HepG2 (cell line): ENCODE results near the gene ZWILCH. TPM values are rescaled to one million over a fixed set of nuclear protein-coding genes. Genes with fewer than 3 reads are reported as not detected.
A peak's percentile ranks its signal among the peaks of the same experiment; 100 is the strongest.

Experiments
- ATF7-NPFF ChIP-seq: sonication (generic); formaldehyde crosslinking; IDR thresholded peaks from 2 replicates; pipeline ENCODE4 v1.8.1; 2023; ENCODE audit warnings: mild to moderate bottlenecking, low read depth, missing genetic modification reagents, moderate library complexity
- BRF2 ChIP-seq: sonication (generic); formaldehyde crosslinking; IDR thresholded peaks from 2 replicates; pipeline ENCODE4 v1.8.1; 2022; ENCODE audit warnings: mild to moderate bottlenecking, missing genetic modification reagents
- IKZF5 ChIP-seq: IDR thresholded peaks from 2 replicates; pipeline ENCODE4 v1.6.1; 2018; ENCODE audit warnings: missing genetic modification reagents, mild to moderate bottlenecking, missing compliant biosample characterization
- NR2F6 ChIP-seq, 2 experiments: IDR thresholded peaks; 2 replicates each; pipeline ENCODE4 v1.6.1; 2016; ENCODE audit warnings: antibody characterized with exemption in 1 of 2, mild to moderate bottlenecking in 1 of 2
- PHF20 ChIP-seq: sonication (generic); formaldehyde crosslinking; IDR thresholded peaks from 2 replicates; pipeline ENCODE4 v1.5.0; 2020; ENCODE audit warnings: mild to moderate bottlenecking, missing genetic modification reagents
- RXRB ChIP-seq: IDR thresholded peaks from 2 replicates; pipeline ENCODE4 v1.6.1; 2016; ENCODE audit warnings: borderline replicate concordance, missing genetic modification reagents, missing compliant biosample characterization
- SMAD1 ChIP-seq: sonication (generic); formaldehyde crosslinking; IDR thresholded peaks from 2 replicates; pipeline ENCODE4 v1.4.0; 2020; ENCODE audit warnings: missing genetic modification reagents, low read depth, mild to moderate bottlenecking, borderline replicate concordance
- SMYD3 ChIP-seq: sonication (generic); formaldehyde crosslinking; IDR thresholded peaks from 2 replicates; pipeline ENCODE4 v1.8.1; 2023; ENCODE audit warnings: mild to moderate bottlenecking, missing genetic modification reagents
- STAT6 ChIP-seq: sonication (generic); formaldehyde crosslinking; IDR thresholded peaks from 2 replicates; pipeline ENCODE4 v1.4.0; 2020; ENCODE audit warnings: missing genetic modification reagents, mild to moderate bottlenecking, borderline replicate concordance
- TFAP4 ChIP-seq: sonication (generic); IDR thresholded peaks from 2 replicates; pipeline ENCODE4 v1.6.1; 2016; ENCODE audit warnings: low read depth, borderline replicate concordance
- ZNF142 ChIP-seq: sonication (generic); formaldehyde crosslinking; IDR thresholded peaks from 2 replicates; pipeline ENCODE4 v1.4.0; 2020; ENCODE audit warnings: missing genetic modification reagents
- ZNF160 ChIP-seq: sonication (generic); formaldehyde crosslinking; IDR thresholded peaks from 2 replicates; pipeline ENCODE4 v1.8.0; 2022; ENCODE audit warnings: mild to moderate bottlenecking, inconsistent platforms, missing genetic modification reagents
- ZNF17 ChIP-seq: sonication (generic); formaldehyde crosslinking; IDR thresholded peaks from 2 replicates; pipeline ENCODE4 v1.5.0; 2020; ENCODE audit warnings: mild to moderate bottlenecking, missing genetic modification reagents
- ZNF558 ChIP-seq: sonication (generic); formaldehyde crosslinking; IDR thresholded peaks from 2 replicates; pipeline ENCODE4 v1.9.0; 2022; ENCODE audit warnings: mild to moderate bottlenecking, missing genetic modification reagents, borderline replicate concordance
- polyA plus RNA-seq, 8 experiments: library from polyadenylated mRNA; depleted of rRNA in 3 of 8; stranded (reverse) in 7 of 8; unstranded in 1 of 8; fragments of >200 nt; fragmentation: Illumina TruSeq in 4 of 8; extraction: Trizol in 4 of 8; gene quantifications; 2 replicates each; pipeline versions ENCODE4 v1.2.1 to v1.2.3, GENCODE V29; 2011 to 2016; ENCODE audit warnings: low read depth in 4 of 8, missing spikeins in 1 of 8, mixed read lengths in 1 of 8; ENCODE audit not compliant: insufficient read depth in 1 of 8
- total RNA-seq, 5 experiments: library from RNA; depleted of rRNA; stranded (reverse); fragments of >200 nt; fragmentation: Illumina TruSeq; extraction: Trizol; gene quantifications; 2 replicates each; pipeline ENCODE4 v1.2.3, GENCODE V29; 2016; ENCODE audit warnings: low read depth in 1 of 5

The ZWILCH gene
- total and polyA plus RNA-seq, 2 of the 13 experiments (the other 11 are each of a cell fraction or from before 2014, with no cell fraction given): 9.5 to 27.8 TPM

GRCh38 chr15:66504563-66505429, at the start of gene ZWILCH, which contains the start of gene RPL4 (continued):
- peak; percentile 32; the same call in 1 of the 2 replicates for TF ChIP-seq SMYD3
- 0 out of 2 replicates have a peak, but pooled peaks have one; percentile 18 for TF ChIP-seq ATF7-NPFF (CRISPR knock-in tag)
- TF ChIP-seq ZNF142 (CRISPR knock-in tag): peak; percentile 48; the same call in 1 of the 2 replicates
- no peak for TF ChIP-seq BRF2 (CRISPR knock-in tag)
- no peak for TF ChIP-seq SMAD1 (CRISPR knock-in tag)
- peak; percentile 25; the same call in 1 of the 2 replicates for TF ChIP-seq RXRB (CRISPR knock-in tag)
- TF ChIP-seq IKZF5 (CRISPR knock-in tag): peak; percentile 30
- no peak for TF ChIP-seq TFAP4
- TF ChIP-seq PHF20 (CRISPR knock-in tag): peak; percentile 77
- TF ChIP-seq NR2F6 (IDR thresholded peaks at IDR 0.05): peak; percentile 33; the same call in 1 of the 2 replicates
- TF ChIP-seq NR2F6 (CRISPR knock-in tag; IDR thresholded peaks at IDR 0.05): peak; percentile 43; the same call in 1 of the 2 replicates
- peak; percentile 61; the same call in 1 of the 2 replicates for TF ChIP-seq ZNF17 (CRISPR knock-in tag)
- 0 out of 2 replicates have a peak, but pooled peaks have one; percentile 40 for TF ChIP-seq ZNF160
- TF ChIP-seq STAT6 (CRISPR knock-in tag): no peak
- TF ChIP-seq ZNF558 (CRISPR knock-in tag): peak; percentile 53; the same call in 1 of the 2 replicates
